CMK (cell line): Measurements from ENCODE around the gene DOP1B.
"Not testable (repeated sequence)": the region's sequence is repeated elsewhere in the genome, so short reads cannot be mapped to it uniquely, and the experiment has no call there.

ENCODE experiments used
- DNase-seq: peaks from one replicate; pipeline ENCODE4 v3.0.0-alpha.2; 2010; ENCODE audit warnings: low read depth

Gene DOP1B

GRCh38 chr21:36175771-36176565, 19.3 kb downstream of the DOP1B start:
- DNase-seq, result no peak

DNA sequence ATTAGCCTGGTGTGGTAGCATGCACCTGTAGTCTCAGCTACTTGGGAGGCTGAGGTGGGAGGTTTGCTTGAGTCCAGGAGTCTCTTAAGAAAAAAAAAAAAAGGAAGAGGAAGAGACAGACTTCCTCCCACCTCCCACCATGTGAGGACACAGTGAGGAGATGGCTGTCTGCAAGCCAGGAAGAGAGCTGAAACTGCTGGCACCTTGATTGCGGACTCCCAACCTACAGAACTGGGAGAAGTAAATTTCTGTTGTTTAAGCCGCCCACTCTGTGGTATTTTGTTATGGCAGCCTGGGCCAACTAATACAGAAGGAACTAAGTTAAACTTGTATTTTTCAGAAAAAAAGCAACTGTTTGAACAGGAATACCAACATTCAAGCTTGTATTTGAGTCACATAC, 21.7 kb downstream of the DOP1B start:
- DNase-seq, result peak; percentile 39

DNA sequence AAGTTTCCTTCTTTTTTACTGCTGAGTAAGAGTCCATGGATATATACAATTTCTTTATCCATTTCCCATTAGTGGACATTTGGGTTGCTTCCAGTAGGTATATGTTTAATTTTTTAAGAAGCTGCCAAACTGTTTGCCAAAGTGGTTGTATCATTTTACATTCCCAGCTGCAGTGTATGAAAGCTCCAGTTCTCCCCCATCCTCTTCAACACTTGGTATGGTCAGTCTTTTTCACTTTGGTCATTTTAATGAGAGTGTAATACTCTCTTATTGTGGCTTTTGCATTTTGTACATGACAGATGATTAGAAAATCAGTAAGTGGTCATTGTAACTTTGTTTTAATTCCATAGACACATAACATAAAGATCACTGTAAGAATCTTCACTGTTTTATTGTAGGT, 22.5 kb downstream of the DOP1B start:
- no peak for DNase-seq

DNA sequence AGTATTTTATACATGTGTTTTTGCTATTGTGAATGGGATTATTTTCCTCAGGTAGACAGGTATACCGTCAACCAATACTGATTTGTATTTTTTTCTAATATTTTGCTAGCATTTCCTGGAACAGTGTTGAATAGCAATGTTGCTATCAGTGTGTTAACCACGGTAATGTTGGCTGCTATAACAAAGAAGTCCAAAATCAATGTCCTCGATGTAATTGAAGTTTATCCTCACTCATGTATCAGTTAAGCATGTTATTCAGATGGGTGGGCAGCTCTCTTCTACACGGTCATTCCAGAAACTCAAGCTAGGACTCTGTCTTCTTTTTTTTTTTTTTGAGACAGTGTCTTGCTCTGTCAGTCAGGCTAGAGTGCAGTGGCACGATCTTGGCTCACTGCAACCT, 24.3 kb downstream of the DOP1B start:
- DNase-seq, result no peak

GRCh38 chr21:36183144-36183795, 26.6 kb downstream of the DOP1B start:
- DNase-seq, result no peak

DNA sequence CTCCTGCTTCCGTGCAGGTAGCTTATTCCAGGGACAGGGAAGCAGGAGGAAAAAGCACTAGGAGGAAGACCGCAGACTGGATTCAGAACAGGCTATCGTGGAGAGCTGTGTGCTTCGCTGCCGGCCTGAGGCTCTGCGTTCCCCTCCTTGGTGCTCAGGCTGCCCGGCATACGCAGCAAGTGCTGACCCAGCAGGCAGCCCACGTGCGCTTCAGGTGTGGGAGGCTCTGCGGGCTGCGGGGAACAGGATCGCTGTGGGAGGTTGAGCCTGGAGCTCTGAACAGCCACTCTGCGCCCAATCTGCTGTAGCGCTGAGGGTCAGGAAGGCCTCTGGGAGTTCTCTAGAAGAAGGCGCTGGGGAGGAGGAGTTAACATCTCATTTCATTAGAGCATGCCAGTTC, 27.9 kb downstream of the DOP1B start:
- no peak for DNase-seq

DNA sequence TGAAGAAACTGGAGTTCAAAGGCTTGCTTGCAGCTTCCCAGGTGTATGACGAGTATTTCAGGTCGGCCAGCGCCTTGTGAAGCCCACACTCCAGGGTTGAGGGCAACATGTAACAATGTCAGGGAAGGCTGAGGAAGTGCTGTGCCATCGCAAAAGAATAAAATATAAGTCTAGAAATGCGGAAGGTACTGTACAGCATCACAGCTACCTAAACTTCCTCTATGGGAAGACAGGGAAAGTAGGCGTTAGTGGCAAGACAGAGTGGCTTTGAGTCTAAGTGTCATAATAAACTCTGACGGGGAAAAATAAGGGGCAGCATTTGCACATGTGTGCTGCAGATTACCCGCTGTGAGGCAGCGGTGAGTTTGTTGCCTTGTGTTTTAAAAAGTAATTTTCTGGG, 28.9 kb downstream of the DOP1B start:
- DNase-seq, result no peak

- DNase-seq, result no peak
Measured at GRCh38 chr21:36186081-36186480, 29.5 kb downstream of the DOP1B start.

DNA sequence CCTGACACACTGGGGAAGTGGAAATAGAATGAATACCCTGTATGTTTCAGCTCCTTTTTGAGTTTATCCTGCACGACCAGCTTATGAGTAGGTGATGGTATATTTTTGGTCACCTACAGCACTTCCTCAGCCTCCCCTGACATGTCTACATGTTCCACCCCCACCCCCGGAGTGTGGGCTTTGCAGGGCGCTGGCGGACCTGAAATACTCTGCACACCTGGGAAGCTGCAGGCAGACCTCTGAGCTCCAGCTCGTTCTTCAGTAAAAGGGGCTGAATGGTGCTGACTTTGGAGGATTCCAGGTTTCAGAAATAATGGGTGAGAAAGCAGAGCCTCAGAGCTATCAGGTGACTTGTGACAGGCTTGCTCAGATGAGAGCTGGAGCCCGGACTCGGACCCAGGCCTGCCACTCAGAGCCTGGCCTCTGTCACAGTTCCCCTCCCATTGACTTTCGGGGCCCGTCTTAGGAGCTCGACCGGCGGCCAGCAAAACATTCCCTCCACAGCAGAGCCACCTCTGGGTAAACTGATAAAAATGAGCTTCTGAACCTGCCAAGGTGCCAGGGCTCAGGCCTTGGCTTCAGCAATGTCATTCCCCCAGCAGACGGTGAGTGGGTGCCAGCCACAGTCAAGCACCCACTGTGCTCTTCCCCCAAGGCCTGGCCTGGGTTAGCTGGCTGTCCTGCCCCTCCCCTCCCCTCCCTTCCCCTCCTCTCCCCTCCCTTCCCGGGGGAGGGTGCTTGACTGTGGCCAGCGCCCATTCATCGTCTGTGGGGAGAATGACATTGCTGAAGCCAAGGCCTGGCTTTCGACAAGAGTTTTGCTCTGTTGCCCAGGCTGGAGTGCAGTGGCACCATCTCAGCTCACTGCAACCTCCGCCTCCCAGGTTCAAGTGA, 30.1 kb downstream of the DOP1B start:
- no peak for DNase-seq

GRCh38 chr21:36188081-36188681, 31.6 kb downstream of the DOP1B start:
- DNase-seq, result no peak

- DNase-seq, result no peak
Measured at GRCh38 chr21:36188937-36189336, 32.3 kb downstream of the DOP1B start.

GRCh38 chr21:36190736-36191135, 34.1 kb downstream of the DOP1B start:
- no peak for DNase-seq

GRCh38 chr21:36193200-36193599, 36.6 kb downstream of the DOP1B start:
- DNase-seq, result no peak

GRCh38 chr21:36194024-36194423, 37.4 kb downstream of the DOP1B start:
- no peak for DNase-seq

DNA sequence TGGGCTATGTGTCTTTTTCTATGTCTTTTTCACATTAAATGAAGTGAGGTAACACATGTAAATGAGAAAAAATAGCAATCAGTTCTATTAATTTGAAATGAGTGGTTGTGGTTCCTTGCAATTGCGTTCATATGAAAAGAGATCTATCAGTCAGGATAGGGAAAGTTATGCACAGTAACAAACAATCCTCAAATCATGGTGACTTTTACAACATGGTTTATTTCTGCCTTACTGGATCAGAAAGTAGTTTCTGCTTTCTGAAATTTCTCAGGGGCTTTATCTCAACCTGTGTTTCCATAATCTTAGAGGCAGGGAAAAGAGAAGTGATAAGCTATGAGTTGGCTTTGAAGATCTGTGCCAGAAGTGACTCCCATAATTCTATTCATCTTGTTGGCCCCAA, 39.0 kb downstream of the DOP1B start:
- DNase-seq, result no peak

DNA sequence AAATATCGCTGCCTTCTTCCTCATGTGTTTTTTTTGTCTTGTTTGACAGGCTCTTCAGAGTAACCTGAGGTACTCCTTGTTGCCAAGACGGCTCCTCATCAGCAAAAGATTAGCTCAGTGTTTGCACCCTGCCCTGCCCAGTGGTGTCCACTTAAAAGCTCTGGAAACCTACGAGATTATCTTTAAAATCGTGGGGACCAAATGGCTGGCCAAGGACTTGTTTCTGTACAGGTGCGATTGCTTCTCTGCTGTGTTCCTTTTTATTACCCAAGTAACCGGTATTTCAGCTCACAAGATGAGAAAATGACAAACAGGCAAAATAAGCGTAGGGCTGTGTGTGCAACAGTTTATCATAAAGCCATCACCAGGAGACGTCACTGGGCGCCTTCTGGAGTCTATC, 42.4 kb downstream of the DOP1B start:
- DNase-seq, result no peak

DNA sequence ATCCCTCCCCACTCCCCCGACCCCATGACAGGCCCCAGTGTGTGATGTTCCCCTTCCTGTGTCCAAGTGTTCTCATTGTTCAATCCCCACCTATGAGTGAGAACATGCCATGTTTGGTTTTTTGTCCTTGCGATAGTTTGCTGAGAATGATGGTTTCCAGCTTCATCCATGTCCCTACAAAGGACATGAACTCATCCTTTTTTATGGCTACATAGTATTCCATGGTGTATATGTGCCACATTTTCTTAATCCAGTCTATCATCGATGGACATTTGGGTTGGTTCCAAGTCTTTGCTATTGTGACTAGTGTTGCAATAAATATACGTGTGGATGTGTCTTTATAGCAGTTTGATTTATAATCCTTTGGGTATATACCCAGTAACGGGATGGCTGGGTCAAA, 43.0 kb downstream of the DOP1B start:
- not testable (repeated sequence) for DNase-seq

GRCh38 chr21:36200081-36200561, 43.5 kb downstream of the DOP1B start:
- DNase-seq, result no peak

- DNase-seq, result no peak
Measured at GRCh38 chr21:36202726-36203602, 46.3 kb downstream of the DOP1B start.

GRCh38 chr21:36203603-36203889, 46.9 kb downstream of the DOP1B start:
- no peak for DNase-seq

GRCh38 chr21:36204980-36205379, 48.4 kb downstream of the DOP1B start:
- no peak for DNase-seq
